Fibroblast of lung (primary cell): Measurements from ENCODE around the gene PARP14. TPM values are rescaled to one million over a fixed set of nuclear protein-coding genes. Genes with fewer than 3 reads are reported as not detected.
A peak's percentile ranks its signal among the peaks of the same experiment; 100 is the strongest.
"Not testable (repeated sequence)": the region's sequence is repeated elsewhere in the genome, so short reads cannot be mapped to it uniquely, and the experiment has no call there.

ENCODE experiments used
- DNase-seq, 2 donors: peaks; one replicate each; pipeline versions ENCODE4 v3.0.0 to v3.0.0-alpha.2; 2010; ENCODE audit warnings: low read depth in 2 of 2
- H2AFZ ChIP-seq: 2 replicates; pipeline ENCODE4 v1.5.1; 2012; ENCODE audit warnings: low read length, control low read depth, inconsistent platforms
- H3K27ac ChIP-seq: 2 replicates; pipeline ENCODE4 v1.5.1; 2011; ENCODE audit warnings: low read length, control low read depth; ENCODE audit not compliant: insufficient read depth
- H3K27me3 ChIP-seq: 2 replicates; pipeline ENCODE4 v1.5.1; 2011; ENCODE audit warnings: mild to moderate bottlenecking, low read length; ENCODE audit not compliant: control insufficient read depth, insufficient read depth
- H3K36me3 ChIP-seq: 2 replicates; pipeline ENCODE4 v1.5.1; 2011; ENCODE audit warnings: low read length; ENCODE audit not compliant: control insufficient read depth, insufficient read depth
- H3K4me1 ChIP-seq: 2 replicates; pipeline ENCODE4 v1.5.1; 2011; ENCODE audit warnings: low read length; ENCODE audit not compliant: control insufficient read depth, insufficient read depth; ENCODE audit errors: extremely low read depth
- H3K4me2 ChIP-seq: 2 replicates; pipeline ENCODE4 v1.5.1; 2011; ENCODE audit warnings: low read length, control low read depth; ENCODE audit not compliant: insufficient read depth; ENCODE audit errors: extremely low read depth
- H3K4me3 ChIP-seq, 4 experiments: fragments of 200-600 bp in 1 of 4; sonication (generic) in 1 of 4; replicated peaks in 1 of 4; 2 replicates each; pipeline ENCODE4 v1.5.1; 2011 to 2016; ENCODE audit warnings: low read length in 4 of 4, low read depth in 3 of 4, mild to moderate bottlenecking in 3 of 4, control low read depth in 2 of 4, inconsistent platforms in 1 of 4, mixed read lengths in 1 of 4; ENCODE audit not compliant: insufficient read depth in 1 of 4; ENCODE audit errors: control extremely low read depth in 1 of 4
- H3K79me2 ChIP-seq: 2 replicates; pipeline ENCODE4 v1.5.1; 2012; ENCODE audit warnings: mild to moderate bottlenecking, low read length, inconsistent platforms; ENCODE audit not compliant: control insufficient read depth, insufficient read depth
- H3K9ac ChIP-seq: 2 replicates; pipeline ENCODE4 v1.5.1; 2011; ENCODE audit warnings: mild to moderate bottlenecking, low read length, control low read depth; ENCODE audit not compliant: insufficient read depth
- H3K9me3 ChIP-seq: 2 replicates; pipeline ENCODE4 v1.5.1; 2012; ENCODE audit warnings: low read depth, low read length; ENCODE audit not compliant: control insufficient read depth, insufficient read depth
- H4K20me1 ChIP-seq: 2 replicates; pipeline ENCODE4 v1.5.1; 2011; ENCODE audit warnings: low read length; ENCODE audit not compliant: control insufficient read depth, insufficient read depth; ENCODE audit errors: extremely low read depth
- CTCF ChIP-seq, 2 donors: IDR thresholded peaks in 1 of 2; conservative IDR thresholded peaks in 1 of 2; 1 replicate in 1 of 2; 2 replicates in 1 of 2; pipeline ENCODE4 v1.5.1; 2011 to 2012; ENCODE audit warnings: low read length in 2 of 2, control low read depth in 1 of 2, inconsistent platforms in 1 of 2, low read depth in 1 of 2, mild to moderate bottlenecking in 1 of 2
- EZH2 ChIP-seq: IDR thresholded peaks from 2 replicates; pipeline ENCODE4 v1.5.1; 2012; ENCODE audit warnings: low read length, control low read depth, mild to moderate bottlenecking; ENCODE audit errors: missing control alignments
- polyA plus RNA-seq, 2 donors: library from polyadenylated mRNA; depleted of rRNA in 1 of 2; stranded (reverse) in 1 of 2; unstranded in 1 of 2; fragments of >200 nt; gene quantifications; 2 replicates each; pipeline ENCODE4 v1.2.1, GENCODE V29; 2011 to 2012; ENCODE audit warnings: missing spikeins in 1 of 2
- total RNA-seq: library from RNA; depleted of rRNA; stranded (reverse); fragments of >200 nt; gene quantifications from 2 replicates; pipeline ENCODE4 v1.2.1, GENCODE V29; 2014

PARP14 gene
- total and polyA plus RNA-seq, 2 donors (not counting 1 experiment from before 2014, with no cell fraction given): 35.6 to 78.3 TPM

- Histone ChIP-seq H3K27me3 (no peaks in the 10 kb centered on the region), H3K36me3 (no peaks in the 10 kb centered on the region), H2AFZ (no peak overlapping the region), H3K4me1 (no peaks in the 10 kb centered on the region), H3K4me3 (no peak overlapping the region), H3K9ac (no peak overlapping the region), H4K20me1 (no peaks in the 10 kb centered on the region), H3K27ac (no peak overlapping the region), H3K4me2 (no peak overlapping the region), H3K79me2 (no peaks in the 10 kb centered on the region), H3K9me3 (no peaks in the 10 kb centered on the region)
- TF ChIP-seq CTCF (conservative IDR thresholded peaks at IDR 0.05 in 1 of 2, IDR thresholded peaks at IDR 0.05 in 1 of 2; ENCODE audit: low read depth in 1 of 2, low read length in 2 of 2) (no peak), EZH2 (no peak)
- peak; percentile 40 to 76 for DNase-seq
These were observed 64.9 kb downstream of the PARP14 start for GRCh38 chr3:122745369-122746021.

DNA sequence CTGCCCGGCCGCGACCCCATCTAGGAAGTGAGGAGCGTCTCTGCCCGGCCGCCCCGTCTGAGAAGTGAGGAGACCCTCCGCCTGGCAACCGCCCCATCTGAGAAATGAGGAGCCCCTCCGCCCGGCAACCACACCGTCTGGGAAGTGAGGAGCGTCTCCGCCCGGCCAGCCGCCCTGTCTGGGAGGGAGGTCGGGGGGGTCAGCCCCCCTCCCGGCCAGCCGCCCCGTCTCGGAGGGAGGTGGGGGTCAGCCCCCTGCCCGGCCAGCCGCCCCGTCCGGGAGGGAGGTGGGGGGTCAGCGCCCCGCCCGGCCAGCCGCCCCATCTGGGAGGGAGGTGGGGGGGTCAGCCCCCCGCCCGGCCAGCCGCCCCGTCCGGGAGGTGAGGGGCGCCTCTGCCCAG is 66.7 kb downstream of the PARP14 start:
- H3K9me3 ChIP-seq, H3K9ac ChIP-seq, H3K4me1 ChIP-seq, H3K4me3 ChIP-seq, H3K27me3 ChIP-seq, H2AFZ ChIP-seq, DNase-seq, H3K4me2 ChIP-seq, H3K27ac ChIP-seq, H3K79me2 ChIP-seq, H3K36me3 ChIP-seq, H4K20me1 ChIP-seq: not testable (repeated sequence)

GRCh38 chr3:122748347-122748746 is 67.7 kb downstream of the PARP14 start:
- H3K79me2 ChIP-seq: no peaks in the 10 kb centered on the region
- no peak overlapping the region for H2AFZ ChIP-seq
- no peaks in the 10 kb centered on the region for H3K36me3 ChIP-seq
- H3K9ac ChIP-seq: no peak overlapping the region
- H3K27me3 ChIP-seq: no peaks in the 10 kb centered on the region
- no peaks in the 10 kb centered on the region for H4K20me1 ChIP-seq
- no peak overlapping the region for H3K4me3 ChIP-seq
- TF ChIP-seq CTCF (conservative IDR thresholded peaks at IDR 0.05 in 1 of 2, IDR thresholded peaks at IDR 0.05 in 1 of 2; ENCODE audit: low read depth in 1 of 2, low read length in 2 of 2): no peak
- no peak for TF ChIP-seq EZH2
- H3K9me3 ChIP-seq: no peaks in the 10 kb centered on the region
- H3K4me1 ChIP-seq: no peaks in the 10 kb centered on the region
- no peak overlapping the region for H3K4me2 ChIP-seq
- no peak for DNase-seq
- H3K27ac ChIP-seq: no peak overlapping the region
